IMR-90 (cell line): ENCODE results near the gene CAMTA1. TPM values are rescaled to one million over a fixed set of nuclear protein-coding genes. Genes with fewer than 3 reads are reported as not detected.

ENCODE experiments used
- ATAC-seq: fragments of 200-7000 bp; cut with Tn5 transposase; 2 replicates; pipeline ENCODE4 v1.9.1; 2020; ENCODE audit warnings: low read depth, mild to moderate bottlenecking, moderate library complexity
- BruUV-seq: library from RNA; stranded (reverse); fragments of 400-500 nt; replicated peaks from 2 replicates; lab custom pipeline; 2021; lab: Mats Ljungman, UMichigan
- CTCF ChIA-PET: fragments of 300-600 bp; formaldehyde crosslinking; extraction: SDS; loops from one replicate; lab custom pipeline; 2021; ENCODE audit warnings: antibody characterized with exemption; lab: Yijun Ruan, JAX
- POLR2A ChIA-PET: fragments of 300-600 bp; sonication (Branson Sonifier 250); formaldehyde crosslinking; loops from one replicate; lab custom pipeline; 2022; ENCODE audit warnings: antibody characterized with exemption; ENCODE audit not compliant: unreplicated experiment; lab: Charles Lee
- DNase-seq: peaks from one replicate; pipeline ENCODE4 v3.0.0; 2013
- H2AFZ ChIP-seq: replicated peaks from 2 replicates; pipeline ENCODE3; 2013; ENCODE audit warnings: low read length, mild to moderate bottlenecking; ENCODE audit not compliant: poor library complexity
- H2AK5ac ChIP-seq: 2 replicates; pipeline ENCODE4 v1.6.1; 2013; ENCODE audit warnings: low read depth, low read length, inconsistent platforms
- H2AK9ac ChIP-seq: replicated peaks from 2 replicates; pipeline ENCODE3; 2013; ENCODE audit warnings: mild to moderate bottlenecking, low read depth, low read length, moderate library complexity; ENCODE audit not compliant: poor library complexity
- H2BK120ac ChIP-seq: 2 replicates; pipeline ENCODE4 v1.6.1; 2013; ENCODE audit warnings: low read depth, low read length, inconsistent platforms
- H2BK15ac ChIP-seq: 3 replicates; pipeline ENCODE4 v1.6.1; 2013; ENCODE audit warnings: low read depth, low read length, inconsistent platforms
- H2BK20ac ChIP-seq: 2 replicates; pipeline ENCODE4 v1.6.1; 2013; ENCODE audit warnings: low read depth, mild to moderate bottlenecking, inconsistent platforms, low read length, moderate library complexity
- H2BK5ac ChIP-seq: 2 replicates; pipeline ENCODE4 v1.6.1; 2013; ENCODE audit warnings: mild to moderate bottlenecking, low read depth, low read length, inconsistent platforms; ENCODE audit not compliant: poor library complexity, severe bottlenecking
- H3K14ac ChIP-seq: replicated peaks from 2 replicates; pipeline ENCODE4 v1.6.1; 2013; ENCODE audit warnings: low read depth, low read length, inconsistent platforms
- H3K18ac ChIP-seq: 2 replicates; pipeline ENCODE4 v1.6.1; 2013; ENCODE audit warnings: low read depth, low read length, control low read depth
- H3K23ac ChIP-seq: 2 replicates; pipeline ENCODE4 v1.6.1; 2013; ENCODE audit warnings: low read depth, low read length, inconsistent platforms
- H3K27ac ChIP-seq: 2 replicates; pipeline ENCODE4 v1.5.1; 2013; ENCODE audit warnings: mild to moderate bottlenecking, control low read depth, low read length; ENCODE audit not compliant: insufficient read depth
- H3K27me3 ChIP-seq: 2 replicates; pipeline ENCODE4 v1.6.1; 2013; ENCODE audit warnings: low read length; ENCODE audit not compliant: control insufficient read depth, insufficient read depth
- H3K36me3 ChIP-seq: 2 replicates; pipeline ENCODE4 v1.6.1; 2013; ENCODE audit warnings: low read length, mixed read lengths; ENCODE audit not compliant: control insufficient read depth, insufficient read depth
- H3K4ac ChIP-seq: 2 replicates; pipeline ENCODE4 v1.6.1; 2013; ENCODE audit warnings: low read depth, low read length, inconsistent platforms
- H3K4me1 ChIP-seq: 2 replicates; pipeline ENCODE4 v1.6.1; 2013; ENCODE audit warnings: low read length, mixed read lengths; ENCODE audit not compliant: control insufficient read depth, insufficient read depth
- H3K4me2 ChIP-seq: 2 replicates; pipeline ENCODE4 v1.6.1; 2013; ENCODE audit warnings: low read depth, mild to moderate bottlenecking, control low read depth, low read length, moderate library complexity
- H3K4me3 ChIP-seq: 2 replicates; pipeline ENCODE4 v1.5.1; 2013; ENCODE audit warnings: low read depth, mild to moderate bottlenecking, control low read depth, low read length, moderate library complexity; ENCODE audit not compliant: insufficient read depth
- H3K56ac ChIP-seq: 2 replicates; pipeline ENCODE4 v1.6.1; 2013; ENCODE audit warnings: low read length, inconsistent platforms; ENCODE audit not compliant: insufficient read depth; ENCODE audit errors: extremely low read depth
- H3K79me1 ChIP-seq, 2 experiments: 2 replicates each; pipeline ENCODE4 v1.6.1; 2013; ENCODE audit warnings: low read length in 2 of 2, inconsistent platforms in 1 of 2, low read depth in 1 of 2
- H3K9ac ChIP-seq: 2 replicates; pipeline ENCODE4 v1.6.1; 2013; ENCODE audit warnings: low read depth, low read length, control low read depth
- H3K9me1 ChIP-seq: 2 replicates; pipeline ENCODE4 v1.6.1; 2013; ENCODE audit warnings: low read length, inconsistent platforms; ENCODE audit not compliant: insufficient read depth
- H3K9me3 ChIP-seq: 2 replicates; pipeline ENCODE4 v1.6.1; 2013; ENCODE audit warnings: low read length; ENCODE audit not compliant: control insufficient read depth, insufficient read depth
- H4K20me1 ChIP-seq: 2 replicates; pipeline ENCODE4 v1.6.1; 2013; ENCODE audit warnings: low read length, inconsistent platforms; ENCODE audit not compliant: insufficient read depth
- H4K5ac ChIP-seq: 2 replicates; pipeline ENCODE4 v1.6.1; 2013; ENCODE audit warnings: mild to moderate bottlenecking, low read depth, low read length, control low read depth
- H4K8ac ChIP-seq, 2 experiments: 2 replicates each; pipeline ENCODE4 v1.6.1; 2013; ENCODE audit warnings: low read depth in 2 of 2, low read length in 2 of 2, control low read depth in 1 of 2, inconsistent platforms in 1 of 2
- H4K91ac ChIP-seq: 2 replicates; pipeline ENCODE4 v1.6.1; 2013; ENCODE audit warnings: low read depth, low read length, inconsistent platforms; ENCODE audit not compliant: insufficient read depth
- RCOR1 ChIP-seq: IDR thresholded peaks from 2 replicates; pipeline ENCODE4 v1.6.1; 2012; ENCODE audit warnings: mild to moderate bottlenecking, low read length, improper control_type of control experiment; ENCODE audit not compliant: insufficient replicate concordance
- RFX5 ChIP-seq: IDR thresholded peaks from 2 replicates; pipeline ENCODE4 v1.8.0; 2012; ENCODE audit warnings: low read depth, mild to moderate bottlenecking, low read length, moderate library complexity
- WGBS, 2 experiments: methylation state at CpG; one replicate each; pipeline versions ENCODE4 v1.1.5 to v1.1.7; 2013; ENCODE audit warnings: missing lambda C conversion rate in 2 of 2; ENCODE audit not compliant: insufficient read length in 1 of 2; ENCODE audit errors: extremely low coverage in 2 of 2; 5-methylcytosine and 5-hydroxymethylcytosine counted together
- dilution Hi-C: fragments of 300-500 bp; cut with HindIII; formaldehyde crosslinking; loops from one replicate; pipeline ENCODE4 v1.14.3; 2018; ENCODE audit warnings: low sequenced_read_pairs; ENCODE audit not compliant: unreplicated experiment
- in situ Hi-C: fragments of 300-500 bp; cut with MboI; formaldehyde crosslinking; loops from 3 replicates; pipeline ENCODE4 v1.14.3; 2019; ENCODE audit warnings: low sequenced_read_pairs, inconsistent platforms, mixed read lengths
- intact Hi-C: fragments of 100-400 bp; cut with micrococcal nuclease; formaldehyde crosslinking; loops from 2 replicates; pipeline ENCODE4 v1.10.0; 2022
- polyA plus RNA-seq, 3 experiments: library from polyadenylated mRNA; depleted of rRNA; stranded (reverse); fragments of >200 nt; gene quantifications; 2 replicates each; pipeline ENCODE4 v1.2.3, GENCODE V29; 2012; ENCODE audit warnings: low replicate concordance in 1 of 3
- total RNA-seq: library from RNA; depleted of rRNA; stranded (reverse); fragments of >200 nt; gene quantifications from 2 replicates; pipeline ENCODE4 v1.2.3, GENCODE V29; 2012

The CAMTA1 gene
- total and polyA plus RNA-seq, 2 of the 4 experiments (the other 2 are of a cell fraction): 35.5 to 74.3 TPM

DNA sequence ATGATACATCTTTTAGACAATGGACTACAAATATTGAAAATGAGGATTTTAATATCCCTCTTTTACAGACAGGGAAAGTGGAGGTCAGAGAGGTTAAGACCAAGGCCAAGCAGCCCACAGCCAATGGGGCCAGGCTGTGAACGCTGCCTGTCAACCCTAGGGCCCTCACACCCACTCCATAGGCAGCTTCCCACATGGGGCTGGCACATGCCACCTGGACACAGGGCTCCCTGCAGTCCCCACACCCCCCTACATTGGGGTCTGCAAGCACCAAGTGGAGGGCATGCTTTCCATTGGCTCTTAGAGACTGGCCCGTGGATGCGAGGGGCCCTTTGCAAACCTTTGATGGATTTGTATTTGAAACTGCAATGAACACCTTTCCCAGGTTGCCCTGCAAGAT lies 637.3 kb downstream of the CAMTA1 start:
- H3K9me3 ChIP-seq: no peaks in the 10 kb centered on the region
- H3K23ac ChIP-seq: no peak overlapping the region
- H3K27me3 ChIP-seq: no peaks in the 10 kb centered on the region
- H3K9ac ChIP-seq: no peak overlapping the region
- H3K9me1 ChIP-seq: 0 out of 2 replicates have a peak, but pooled peaks cover 2% of the 10 kb centered on the region
- no peak overlapping the region for H3K14ac ChIP-seq
- in situ Hi-C loops: no loop called here
- H2AK5ac ChIP-seq: no peak overlapping the region
- no peak overlapping the region for H2AFZ ChIP-seq
- no peak overlapping the region for H3K56ac ChIP-seq
- ChIA-PET POLR2A (no interaction called here), CTCF (no interaction called here)
- TF ChIP-seq RCOR1 (no peak), RFX5 (no peak)
- intact Hi-C loops: no loop called here
- dilution Hi-C loops: no loop called here
- WGBS, 2 experiments: 93% methylated on average over 2 of the region's 3 CpGs; no CpG with 5 or more reads in 1 of the 2 experiments
- no peak overlapping the region for H3K18ac ChIP-seq
- H2BK15ac ChIP-seq: no peak overlapping the region
- H4K20me1 ChIP-seq: no peaks in the 10 kb centered on the region
- H2AK9ac ChIP-seq: no peak overlapping the region
- no peak for DNase-seq
- ATAC-seq: no peak
- no TSS peak for BruUV-seq
- no peak overlapping the region for H4K91ac ChIP-seq
- H4K5ac ChIP-seq: no peak overlapping the region
- H3K4me2 ChIP-seq: no peak overlapping the region
- H2BK20ac ChIP-seq: no peak overlapping the region
- H3K4ac ChIP-seq: no peak overlapping the region
- H4K8ac ChIP-seq: no peak overlapping the region
- H2BK120ac ChIP-seq: no peak overlapping the region
- no peaks in the 10 kb centered on the region for H3K36me3 ChIP-seq
- no peak overlapping the region for H2BK5ac ChIP-seq
- H3K27ac ChIP-seq: no peak overlapping the region
- H3K4me1 ChIP-seq: peaks cover 9% of the 10 kb centered on the region
- H3K4me3 ChIP-seq: no peak overlapping the region
- no peaks in the 10 kb centered on the region for H3K79me1 ChIP-seq
